Measurements from ENCODE around the gene COL23A1. TPM values are rescaled to one million over a fixed set of nuclear protein-coding genes. Genes with fewer than 3 reads are reported as not detected.

Gene COL23A1
- total and polyA plus RNA-seq, 2 donors = 0.87 to 0.90 TPM

DNA sequence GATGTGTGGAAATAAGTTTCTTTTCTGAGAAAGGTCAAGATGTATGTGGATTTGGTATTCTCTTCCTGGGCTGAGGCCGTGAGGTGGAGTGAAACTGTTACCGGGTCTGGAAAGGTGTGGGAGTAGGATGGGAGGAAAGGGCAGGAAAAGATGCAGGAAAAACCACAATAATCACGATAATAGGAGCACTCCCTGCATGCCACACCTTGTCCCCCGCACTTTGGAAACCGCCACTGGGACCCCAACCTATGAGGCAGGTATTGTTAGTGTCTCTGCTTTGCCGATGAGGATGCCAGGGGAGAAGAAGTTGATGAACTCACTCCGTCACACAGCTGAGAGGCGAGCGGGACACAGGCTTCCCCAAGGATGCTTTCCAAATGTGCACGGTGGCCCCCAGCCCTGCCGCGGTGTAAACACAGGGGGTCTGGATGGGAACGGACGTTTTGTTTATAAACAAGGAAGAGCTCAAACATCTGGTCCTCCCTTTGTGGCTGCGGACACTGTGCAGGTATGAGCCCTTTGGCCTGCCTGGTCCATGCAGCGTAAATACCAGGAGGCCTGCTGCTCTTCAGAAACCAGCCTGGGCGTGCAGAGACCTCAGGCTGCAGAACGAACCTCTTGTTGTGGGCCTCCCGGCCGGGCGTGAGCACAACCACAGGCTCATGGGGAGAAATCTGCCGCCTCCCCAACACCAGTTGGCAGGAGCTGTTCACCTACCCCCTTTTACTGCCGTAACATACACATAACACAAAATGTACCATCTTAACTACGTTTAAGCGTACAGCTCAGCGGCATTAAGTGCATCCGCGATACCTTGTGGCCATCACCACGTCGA, 126.7 kb downstream of the COL23A1 start:
- 78% methylated on average over 30 of the region's 30 CpGs for WGBS
- Histone ChIP-seq H3K4me1 (ENCODE audit: insufficient read depth) (no peaks in the 10 kb centered on the region), H3K4me3 (ENCODE audit: low read depth, low read length) (no peak overlapping the region), H3K36me3 (ENCODE audit: insufficient read depth) (no peaks in the 10 kb centered on the region), H3K27ac (ENCODE audit: low read depth) (no peak overlapping the region)
- no peak for DNase-seq (ENCODE audit: extremely low spot score)

DNA sequence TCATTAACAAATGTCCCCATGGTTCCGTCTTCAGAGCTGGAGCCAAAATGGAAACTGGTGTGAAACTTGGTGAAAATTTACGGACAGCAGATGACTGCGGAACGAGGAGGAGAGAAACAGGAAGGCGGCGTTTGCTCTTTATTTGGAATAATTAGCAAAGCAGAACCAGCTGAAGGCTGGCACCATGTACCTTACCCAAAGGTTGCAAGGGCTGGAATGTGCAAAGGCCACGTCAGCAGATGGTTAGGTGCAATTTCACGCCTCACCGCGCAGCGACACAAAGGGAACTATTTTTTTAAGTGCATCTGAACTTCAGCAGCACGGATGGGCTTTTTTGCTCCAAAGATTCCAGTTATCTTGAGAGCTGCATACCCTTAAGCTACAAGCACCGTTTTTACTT, 127.4 kb downstream of the COL23A1 start:
- Histone ChIP-seq H3K27ac (ENCODE audit: low read depth) (no peak overlapping the region), H3K36me3 (ENCODE audit: insufficient read depth) (no peaks in the 10 kb centered on the region), H3K4me1 (ENCODE audit: insufficient read depth) (no peaks in the 10 kb centered on the region), H3K4me3 (ENCODE audit: low read depth, low read length) (no peak overlapping the region)
- WGBS = 95% methylated on average over 13 of the region's 13 CpGs
- no peak for DNase-seq (ENCODE audit: extremely low spot score)

DNA sequence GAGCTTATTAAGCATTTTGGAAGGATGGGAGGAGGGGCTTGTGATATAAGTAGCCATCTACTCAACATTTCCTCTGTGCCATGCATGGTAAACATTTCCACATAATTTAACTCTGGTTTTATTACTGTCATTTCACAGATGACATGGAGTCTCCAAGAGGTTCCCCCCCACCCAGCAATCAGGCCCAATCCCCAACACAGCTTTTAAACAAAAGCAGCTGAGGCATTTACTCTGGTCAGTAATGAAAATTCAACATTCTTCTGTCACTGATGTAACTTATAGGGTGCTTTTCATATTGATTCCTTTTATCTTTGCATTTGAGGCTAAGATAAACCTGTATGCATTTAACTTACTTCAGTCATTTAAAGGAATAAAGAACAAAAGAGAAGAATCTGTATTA, 128.1 kb downstream of the COL23A1 start:
- Histone ChIP-seq H3K36me3 (ENCODE audit: insufficient read depth) (no peaks in the 10 kb centered on the region), H3K27ac (ENCODE audit: low read depth) (no peak overlapping the region), H3K4me1 (ENCODE audit: insufficient read depth) (no peaks in the 10 kb centered on the region), H3K4me3 (ENCODE audit: low read depth, low read length) (no peak overlapping the region)
- no peak for DNase-seq (ENCODE audit: extremely low spot score)

DNA sequence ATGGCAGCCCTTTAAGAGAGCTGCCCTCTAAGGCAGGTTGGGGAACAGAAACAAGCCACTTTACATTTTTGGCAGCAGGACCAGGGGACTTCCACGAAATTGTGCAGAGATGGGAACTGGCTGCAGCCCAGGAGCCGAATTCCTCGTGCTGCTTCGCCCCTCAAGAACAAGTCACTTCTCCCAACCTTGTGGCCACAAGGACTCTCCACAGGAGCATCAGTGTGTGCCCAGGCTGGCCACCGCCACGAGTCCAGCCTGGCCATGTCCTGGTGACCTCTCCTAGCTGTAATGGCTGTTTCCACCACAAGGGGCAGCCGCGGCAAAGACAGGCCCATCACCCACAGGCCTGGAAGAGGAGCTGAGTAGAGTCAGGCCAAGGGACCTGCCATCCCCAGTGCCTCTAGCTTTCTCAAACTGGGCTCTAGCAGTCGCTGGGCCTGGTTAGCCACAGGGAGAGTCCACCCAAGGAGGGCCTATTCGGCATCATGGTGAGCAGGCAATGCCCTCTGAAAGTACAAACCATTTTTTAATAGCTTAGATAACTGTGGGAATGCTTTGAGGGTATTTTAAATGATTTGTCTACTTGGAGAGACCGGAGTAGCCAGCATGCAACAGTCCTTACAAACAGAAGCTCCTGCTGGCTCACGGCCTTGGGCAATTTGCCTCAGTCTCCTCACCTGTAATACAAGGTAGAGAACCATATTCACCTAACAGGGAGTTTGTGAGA, 129.0 kb downstream of the COL23A1 start:
- 25% methylated on average over 12 of the region's 12 CpGs for WGBS
- no peaks in the 10 kb centered on the region for H3K4me1 ChIP-seq (ENCODE audit: insufficient read depth)
- H3K4me3 ChIP-seq (ENCODE audit: low read depth, low read length) = no peak overlapping the region
- DNase-seq (ENCODE audit: extremely low spot score) = no peak
- H3K36me3 ChIP-seq (ENCODE audit: insufficient read depth) = no peaks in the 10 kb centered on the region
- H3K27ac ChIP-seq (ENCODE audit: low read depth) = no peak overlapping the region

DNA sequence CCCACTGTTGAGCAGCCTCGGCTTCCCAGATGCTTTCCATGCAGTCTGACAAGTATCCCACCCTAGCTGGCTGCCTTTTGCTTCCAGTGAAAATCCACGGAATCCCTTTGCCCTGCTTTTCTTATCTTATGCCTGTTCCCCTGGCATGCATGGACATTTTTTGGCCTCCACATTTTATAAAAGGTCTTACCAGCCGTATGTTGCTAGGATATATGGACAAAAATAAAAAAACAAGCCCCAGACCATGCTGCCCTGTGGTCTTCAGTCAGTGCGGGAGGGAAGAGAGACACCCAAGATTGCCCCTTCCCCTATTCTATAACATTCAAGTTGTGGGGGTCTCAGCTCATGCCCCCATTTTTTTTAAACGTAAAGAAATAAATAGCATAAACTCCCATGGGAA, 129.6 kb downstream of the COL23A1 start:
- Histone ChIP-seq H3K27ac (ENCODE audit: low read depth) (no peak overlapping the region), H3K36me3 (ENCODE audit: insufficient read depth) (no peaks in the 10 kb centered on the region), H3K4me3 (ENCODE audit: low read depth, low read length) (no peak overlapping the region), H3K4me1 (ENCODE audit: insufficient read depth) (no peaks in the 10 kb centered on the region)
- WGBS = 41% methylated on average over 5 of the region's 5 CpGs
- no peak for DNase-seq (ENCODE audit: extremely low spot score)

DNA sequence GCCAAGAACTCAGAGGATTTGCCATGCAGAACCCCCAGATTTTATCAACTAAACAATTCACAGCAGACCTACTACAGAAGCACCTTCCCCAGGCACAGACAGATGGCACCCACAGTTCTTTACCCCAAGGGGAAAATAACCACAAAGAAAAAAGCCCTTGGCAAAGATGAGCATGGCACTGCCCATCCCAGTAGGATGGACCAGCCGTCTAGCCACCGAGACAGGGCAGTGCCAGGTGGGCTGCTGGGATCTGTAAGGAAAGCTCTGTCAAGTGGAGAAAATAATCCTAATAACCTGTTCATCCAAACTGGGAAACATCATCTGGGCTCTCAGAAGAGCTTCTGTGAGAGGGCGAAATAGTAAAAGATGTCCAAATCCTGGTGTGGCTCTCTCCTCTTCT, 130.0 kb downstream of the COL23A1 start:
- no peak overlapping the region for H3K27ac ChIP-seq (ENCODE audit: low read depth)
- WGBS = 95% methylated on average over 3 of the region's 3 CpGs
- H3K4me1 ChIP-seq (ENCODE audit: insufficient read depth) = no peaks in the 10 kb centered on the region
- H3K36me3 ChIP-seq (ENCODE audit: insufficient read depth) = no peaks in the 10 kb centered on the region
- H3K4me3 ChIP-seq (ENCODE audit: low read depth, low read length) = no peak overlapping the region
- no peak for DNase-seq (ENCODE audit: extremely low spot score)

DNA sequence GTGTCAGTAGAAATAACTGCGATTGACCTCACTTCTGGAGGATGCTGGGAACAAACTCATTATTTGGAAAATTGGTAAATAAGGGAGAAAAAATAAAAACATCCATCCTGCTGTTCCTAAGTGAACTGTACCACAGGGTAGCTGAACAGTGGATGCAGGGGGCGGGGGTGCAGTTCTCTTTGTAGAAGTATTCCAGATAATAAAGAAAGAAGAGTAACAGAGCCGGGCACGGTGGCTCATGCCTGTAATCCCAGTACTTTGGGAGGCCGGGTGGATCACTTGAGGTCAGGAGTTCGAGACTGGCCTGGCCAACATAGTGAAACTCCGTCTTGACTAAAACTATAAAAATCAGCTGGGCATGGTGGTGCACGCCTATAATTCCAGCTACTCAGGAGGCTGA, 132.1 kb downstream of the COL23A1 start:
- no peaks in the 10 kb centered on the region for H3K4me1 ChIP-seq (ENCODE audit: insufficient read depth)
- no peak for DNase-seq (ENCODE audit: extremely low spot score)
- 89% methylated on average over 8 of the region's 8 CpGs for WGBS

DNA sequence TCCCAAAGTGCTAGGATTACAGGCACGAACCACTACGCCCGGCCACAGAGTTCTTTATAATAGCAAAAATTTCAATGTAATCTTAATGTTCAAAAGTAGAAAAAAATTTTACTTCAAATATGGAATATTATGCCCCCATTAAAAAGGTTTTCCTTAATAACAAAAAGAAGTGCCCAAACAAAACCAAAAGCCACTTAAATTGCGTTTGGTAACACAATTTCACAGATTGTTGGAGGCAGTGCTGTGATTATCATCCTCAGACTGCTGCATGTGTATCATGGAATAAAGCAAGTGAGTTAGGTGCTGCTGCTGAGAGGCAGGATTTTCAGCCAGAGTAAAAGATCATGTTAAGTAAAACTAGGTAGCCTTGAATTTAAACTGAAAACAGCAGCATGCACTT, 132.7 kb downstream of the COL23A1 start:
- 98% methylated on average over 4 of the region's 4 CpGs for WGBS
- no peaks in the 10 kb centered on the region for H3K36me3 ChIP-seq (ENCODE audit: insufficient read depth)
- no peaks in the 10 kb centered on the region for H3K4me1 ChIP-seq (ENCODE audit: insufficient read depth)
- no peak overlapping the region for H3K4me3 ChIP-seq (ENCODE audit: low read depth, low read length)
- no peak overlapping the region for H3K27ac ChIP-seq (ENCODE audit: low read depth)
- no peak for DNase-seq (ENCODE audit: extremely low spot score)

More for the DNA sequence above, 132.1 kb downstream of the COL23A1 start:
- Histone ChIP-seq H3K4me3 (ENCODE audit: low read depth, low read length) (no peak overlapping the region), H3K36me3 (ENCODE audit: insufficient read depth) (no peaks in the 10 kb centered on the region), H3K27ac (ENCODE audit: low read depth) (no peak overlapping the region)

DNA sequence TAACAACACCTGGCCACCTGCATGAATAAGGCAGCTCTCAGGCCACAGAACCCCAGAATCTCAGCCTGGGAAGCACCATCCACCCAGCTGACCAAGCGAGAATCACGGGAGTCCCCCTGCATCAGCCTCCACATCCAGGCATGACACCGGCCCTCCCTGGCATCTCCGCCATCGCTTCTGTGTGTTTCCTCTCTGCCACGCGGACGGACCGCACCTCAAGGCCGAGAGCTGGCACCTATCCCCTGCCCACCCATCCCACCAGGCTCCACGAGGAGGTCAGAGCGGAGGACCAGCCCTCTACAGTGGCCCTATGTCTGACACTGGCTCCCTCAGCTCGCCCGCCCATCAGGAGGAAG, 134.7 kb downstream of the COL23A1 start:
- Histone ChIP-seq H3K36me3 (ENCODE audit: insufficient read depth) (no peaks in the 10 kb centered on the region), H3K27ac (ENCODE audit: low read depth) (no peak overlapping the region), H3K4me1 (ENCODE audit: insufficient read depth) (no peaks in the 10 kb centered on the region), H3K4me3 (ENCODE audit: low read depth, low read length) (no peak overlapping the region)
- WGBS = 96% methylated on average over 14 of the region's 14 CpGs
- no peak for DNase-seq (ENCODE audit: extremely low spot score)

DNA sequence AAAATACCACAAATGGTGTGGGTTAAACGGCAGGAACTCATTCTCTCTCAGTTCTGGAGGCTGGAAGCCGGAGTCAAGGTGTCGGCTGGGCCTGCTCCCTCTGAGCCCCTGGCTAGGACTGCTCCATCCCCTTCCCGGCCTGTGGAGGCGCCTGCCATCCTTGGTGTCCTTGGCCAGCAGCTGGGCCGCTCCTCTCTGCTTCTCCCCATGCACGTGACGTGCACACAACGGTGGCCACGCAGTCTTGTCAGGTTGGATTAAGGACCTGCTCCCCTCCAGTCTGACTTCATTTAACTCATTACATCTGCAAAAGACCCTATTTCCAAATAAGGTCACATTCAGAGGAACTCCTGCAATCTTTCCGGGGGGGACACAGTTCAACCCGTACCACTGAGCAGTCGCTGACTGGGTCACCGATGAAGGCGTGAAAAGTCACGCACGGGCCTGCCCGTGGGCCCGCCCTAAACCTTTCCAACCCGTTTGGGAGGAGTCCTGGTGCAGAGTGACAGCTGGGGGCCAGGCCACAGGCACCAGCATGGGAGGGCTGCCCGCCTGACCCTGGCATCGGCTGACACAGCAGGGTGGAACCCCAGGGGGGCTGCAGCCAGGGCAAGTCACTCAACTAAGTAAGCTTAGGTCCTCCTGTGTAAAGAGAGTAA, 135.2 kb downstream of the COL23A1 start:
- DNase-seq (ENCODE audit: extremely low spot score) = no peak
- no peaks in the 10 kb centered on the region for H3K4me1 ChIP-seq (ENCODE audit: insufficient read depth)
- H3K27ac ChIP-seq (ENCODE audit: low read depth) = no peak overlapping the region
- no peaks in the 10 kb centered on the region for H3K36me3 ChIP-seq (ENCODE audit: insufficient read depth)
- 88% methylated on average over 22 of the region's 22 CpGs for WGBS
- H3K4me3 ChIP-seq (ENCODE audit: low read depth, low read length) = no peak overlapping the region

DNA sequence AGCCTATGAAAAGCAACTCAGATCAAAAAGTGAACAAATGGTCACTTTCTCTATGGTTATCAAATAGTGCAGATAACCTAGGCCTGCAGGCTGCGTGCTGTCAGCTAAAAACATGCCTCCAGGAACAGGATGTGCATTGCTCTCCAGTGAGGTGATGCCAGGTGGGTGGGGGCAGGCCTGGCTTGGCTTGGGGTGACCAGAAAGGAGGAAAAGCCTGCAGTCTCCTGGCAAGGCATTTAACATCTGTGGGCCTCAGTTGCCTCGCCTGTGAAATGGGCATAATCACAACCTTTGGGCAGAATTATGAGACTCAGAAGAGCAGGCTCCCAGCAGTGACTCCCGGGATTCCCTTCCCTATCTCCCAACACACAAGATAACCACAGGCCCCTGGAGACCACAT, 135.9 kb downstream of the COL23A1 start:
- no peaks in the 10 kb centered on the region for H3K4me1 ChIP-seq (ENCODE audit: insufficient read depth)
- no peak overlapping the region for H3K27ac ChIP-seq (ENCODE audit: low read depth)
- H3K36me3 ChIP-seq (ENCODE audit: insufficient read depth) = no peaks in the 10 kb centered on the region
- WGBS = 92% methylated on average over 3 of the region's 3 CpGs
- DNase-seq (ENCODE audit: extremely low spot score) = no peak
- no peak overlapping the region for H3K4me3 ChIP-seq (ENCODE audit: low read depth, low read length)

DNA sequence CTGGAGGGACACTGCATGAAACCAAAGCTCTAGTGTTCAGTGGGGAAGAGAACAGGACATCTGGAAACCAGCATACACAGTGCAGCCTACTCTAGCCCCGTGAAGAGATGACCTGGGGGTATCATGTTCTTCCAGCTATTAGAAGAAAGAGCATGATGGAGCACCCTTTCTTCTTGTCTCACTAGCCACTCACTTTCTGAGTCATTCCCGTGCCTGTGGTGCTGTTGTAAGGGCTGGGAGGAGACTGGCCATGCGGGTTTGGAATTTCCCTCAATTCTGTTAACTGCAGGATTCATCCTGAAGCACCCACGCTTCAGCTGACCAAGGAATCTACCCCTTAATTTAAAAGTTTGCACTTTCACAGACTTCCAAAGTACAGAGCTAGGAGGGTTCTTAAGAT, 137.0 kb downstream of the COL23A1 start:
- H3K27ac ChIP-seq (ENCODE audit: low read depth) = no peak overlapping the region
- no peaks in the 10 kb centered on the region for H3K36me3 ChIP-seq (ENCODE audit: insufficient read depth)
- no peaks in the 10 kb centered on the region for H3K4me1 ChIP-seq (ENCODE audit: insufficient read depth)
- no peak for DNase-seq (ENCODE audit: extremely low spot score)
- no peak overlapping the region for H3K4me3 ChIP-seq (ENCODE audit: low read depth, low read length)
- WGBS = 67% methylated on average over 4 of the region's 4 CpGs

DNA sequence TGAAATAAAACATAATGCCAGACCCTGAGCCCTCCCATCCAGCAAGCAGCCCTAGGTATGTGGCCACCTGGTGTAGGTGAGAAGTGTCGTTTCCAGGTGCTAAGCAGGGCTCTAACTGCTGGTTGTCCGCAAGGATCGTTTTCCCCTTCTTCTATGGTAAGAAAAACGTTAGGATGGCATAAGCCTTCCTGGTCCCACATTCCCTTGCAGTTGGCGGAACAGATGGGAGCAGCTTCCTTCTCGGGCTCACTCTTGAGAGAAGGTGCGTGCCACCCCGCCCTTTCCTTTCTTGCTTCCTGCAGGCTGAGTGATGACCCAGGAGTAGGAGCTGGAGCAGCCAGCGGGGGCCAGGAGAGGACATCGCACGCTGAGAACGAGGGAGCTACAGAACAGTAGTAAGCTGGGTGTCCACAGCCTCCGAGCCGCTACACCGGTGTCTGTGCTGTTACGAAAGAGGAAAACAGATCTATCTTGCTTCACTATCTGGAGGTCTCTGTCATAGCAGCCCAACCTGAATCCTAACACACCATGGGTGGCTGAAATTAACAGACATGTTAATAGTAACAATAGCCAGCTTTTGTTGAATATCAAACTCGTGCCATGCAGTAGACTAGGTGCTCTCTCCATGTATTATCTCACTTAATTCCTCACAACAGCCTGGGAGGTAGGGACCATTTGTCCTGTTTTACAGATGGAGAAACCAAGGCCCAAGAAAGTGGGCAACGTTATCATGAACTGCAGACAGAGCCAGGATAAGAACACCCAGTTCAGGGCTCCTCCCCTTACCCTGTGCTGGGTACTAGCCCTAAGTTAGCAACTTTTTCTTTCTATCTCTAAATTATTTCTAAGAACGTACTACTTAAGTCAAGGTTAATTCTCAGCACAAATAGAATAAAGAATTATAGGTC, 139.8 kb downstream of the COL23A1 start:
- no peak for DNase-seq (ENCODE audit: extremely low spot score)
- Histone ChIP-seq H3K27ac (ENCODE audit: low read depth) (no peak overlapping the region), H3K4me1 (ENCODE audit: insufficient read depth) (no peaks in the 10 kb centered on the region), H3K4me3 (ENCODE audit: low read depth, low read length) (no peak overlapping the region), H3K36me3 (ENCODE audit: insufficient read depth) (no peaks in the 10 kb centered on the region)
- WGBS = 77% methylated on average over 19 of the region's 19 CpGs
